ENCODE results near the gene IQCC.

Gene IQCC

GRCh38 chr1:32231843-32232432 is 26.5 kb downstream of the IQCC start:
- no peak for DNase-seq (ENCODE audit: low spot score)

GRCh38 chr1:32232558-32233304 is 27.3 kb downstream of the IQCC start:
- no peak for TF ChIP-seq CTCF (IDR thresholded peaks at IDR 0.05; ENCODE audit: extremely low read depth, missing control alignments)
- no peak for DNase-seq (ENCODE audit: low spot score)

More at GRCh38 chr1:32231843-32232432, 26.5 kb downstream of the IQCC start:
- TF ChIP-seq CTCF (IDR thresholded peaks at IDR 0.05; ENCODE audit: extremely low read depth, missing control alignments), result no peak

GRCh38 chr1:32234792-32235191 is 29.3 kb downstream of the IQCC start:
- TF ChIP-seq CTCF (IDR thresholded peaks at IDR 0.05; ENCODE audit: extremely low read depth, missing control alignments), result no peak
- DNase-seq (ENCODE audit: low spot score), result no peak

GRCh38 chr1:32239337-32239736 is 33.9 kb downstream of the IQCC start:
- no peak for DNase-seq (ENCODE audit: low spot score)
- no peak for TF ChIP-seq CTCF (IDR thresholded peaks at IDR 0.05; ENCODE audit: extremely low read depth, missing control alignments)

- no peak for DNase-seq (ENCODE audit: low spot score)
Measured at GRCh38 chr1:32239790-32240139, 34.3 kb downstream of the IQCC start.

GRCh38 chr1:32240140-32240951 is 34.9 kb downstream of the IQCC start:
- no peak for TF ChIP-seq CTCF (IDR thresholded peaks at IDR 0.05; ENCODE audit: extremely low read depth, missing control alignments)
- peak; percentile 45 for DNase-seq (ENCODE audit: low spot score)

More at GRCh38 chr1:32239790-32240139, 34.3 kb downstream of the IQCC start:
- TF ChIP-seq CTCF (IDR thresholded peaks at IDR 0.05; ENCODE audit: extremely low read depth, missing control alignments), result no peak
